ENCODE results near the gene ETV3L.

- TF ChIP-seq CTCF (IDR thresholded peaks at IDR 0.05) (no peak), POLR2A (IDR thresholded peaks at IDR 0.05) (no peak)
Observed at GRCh38 chr1:157091186-157091585, 8.4 kb downstream of the ETV3L start.

All from body of pancreas (tissue), 4 donors.